ENCODE measurements around the gene BRD4. TPM values are rescaled to one million over a fixed set of nuclear protein-coding genes. Genes with fewer than 3 reads are reported as not detected.
A peak's percentile ranks its signal among the peaks of the same experiment; 100 is the strongest.

Gene BRD4
- total and polyA plus RNA-seq, 2 of the 13 experiments (the other 11 are each of a cell fraction or from before 2014, with no cell fraction given): 10.5 to 11.4 TPM

GRCh38 chr19:15323496-15324235 is 8.7 kb downstream of the BRD4 start (continued):
- no peak for TF ChIP-seq ZNF276 (CRISPR knock-in tag; IDR thresholded peaks at IDR 0.05; ENCODE audit: low read depth)
- TF ChIP-seq GRHL1 (CRISPR knock-in tag; conservative IDR thresholded peaks at IDR 0.05): no peak
- TF ChIP-seq ZNF121 (CRISPR knock-in tag; IDR thresholded peaks at IDR 0.05): no peak
- TF ChIP-seq REPIN1 (CRISPR knock-in tag; IDR thresholded peaks at IDR 0.05; ENCODE audit: borderline replicate concordance, low read depth): no peak
- TF ChIP-seq POLR2G (IDR thresholded peaks at IDR 0.05; ENCODE audit: low read depth, low read length): no peak
- TF ChIP-seq MNT (IDR thresholded peaks at IDR 0.05): 0 out of 2 replicates have a peak, but pooled peaks have one; percentile 23
- no peak for TF ChIP-seq ZBTB39 (CRISPR knock-in tag; IDR thresholded peaks at IDR 0.05)
- no peak for TF ChIP-seq NFE2 (CRISPR knock-in tag; IDR thresholded peaks at IDR 0.05)
- no peak for TF ChIP-seq IRF1 (CRISPR knock-in tag; IDR thresholded peaks at IDR 0.05; ENCODE audit: low read depth)
- peak; percentile 83 for TF ChIP-seq NR2F6 (IDR thresholded peaks at IDR 0.05)
- peak; percentile 82 for TF ChIP-seq NR2F6 (CRISPR knock-in tag; IDR thresholded peaks at IDR 0.05)
- TF ChIP-seq CREB3 (CRISPR knock-in tag; IDR thresholded peaks at IDR 0.05): no peak
- TF ChIP-seq CSRNP2 (CRISPR knock-in tag; conservative IDR thresholded peaks at IDR 0.05; ENCODE audit: low read depth): no peak
- TF ChIP-seq ZNF484 (CRISPR knock-in tag; IDR thresholded peaks at IDR 0.05; ENCODE audit: borderline replicate concordance, low read depth): no peak
- peak; percentile 94 for TF ChIP-seq KDM1A (CRISPR knock-in tag; IDR thresholded peaks at IDR 0.05)
